Activated CD8-positive, alpha-beta memory T cell treated with anti-CD3 and anti-CD28 coated beads for 48 hours (primary cell): Measurements from ENCODE around the gene LIFR.

Experiments
- DNase-seq, 3 experiments: peaks; one replicate each; pipeline ENCODE4 v3.0.0-alpha.2; 2020; ENCODE audit warnings: low read depth in 2 of 3, low spot score in 2 of 3

LIFR gene

DNA sequence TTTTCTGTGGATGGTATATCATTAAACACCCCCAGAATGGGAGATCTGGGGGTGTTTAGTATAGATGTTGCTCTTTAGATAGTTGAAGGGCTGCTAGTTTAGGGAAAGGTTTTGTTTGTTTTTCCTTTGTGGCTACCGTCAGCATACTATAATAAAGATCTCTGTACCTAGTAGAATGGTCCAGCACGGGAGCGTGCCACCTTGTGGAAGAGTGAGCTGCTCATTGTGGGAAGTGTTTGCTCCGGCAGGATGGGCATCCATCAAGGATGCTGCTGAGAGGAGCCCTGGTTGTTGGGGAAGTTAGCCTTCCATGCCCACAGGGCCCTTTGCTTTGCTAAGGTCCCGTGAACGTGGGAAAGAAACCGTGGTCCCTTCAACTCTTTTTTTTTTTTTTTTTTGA, 113.1 kb downstream of the LIFR start:
- no peak for DNase-seq

DNA sequence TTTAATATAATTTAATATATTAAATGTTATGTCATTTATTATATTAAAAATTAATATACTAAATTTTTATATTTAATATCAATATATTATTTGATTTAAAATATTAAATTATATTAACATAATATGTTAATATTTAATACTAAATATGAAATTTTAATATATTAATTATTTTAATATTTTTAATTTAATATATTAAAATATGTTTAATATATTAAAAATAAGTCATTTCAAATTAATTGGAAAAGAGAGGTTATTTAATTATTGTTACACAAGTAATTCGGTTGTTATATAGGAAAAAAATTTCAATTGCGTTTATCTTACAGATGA, 114.2 kb downstream of the LIFR start:
- no peak for DNase-seq

DNA sequence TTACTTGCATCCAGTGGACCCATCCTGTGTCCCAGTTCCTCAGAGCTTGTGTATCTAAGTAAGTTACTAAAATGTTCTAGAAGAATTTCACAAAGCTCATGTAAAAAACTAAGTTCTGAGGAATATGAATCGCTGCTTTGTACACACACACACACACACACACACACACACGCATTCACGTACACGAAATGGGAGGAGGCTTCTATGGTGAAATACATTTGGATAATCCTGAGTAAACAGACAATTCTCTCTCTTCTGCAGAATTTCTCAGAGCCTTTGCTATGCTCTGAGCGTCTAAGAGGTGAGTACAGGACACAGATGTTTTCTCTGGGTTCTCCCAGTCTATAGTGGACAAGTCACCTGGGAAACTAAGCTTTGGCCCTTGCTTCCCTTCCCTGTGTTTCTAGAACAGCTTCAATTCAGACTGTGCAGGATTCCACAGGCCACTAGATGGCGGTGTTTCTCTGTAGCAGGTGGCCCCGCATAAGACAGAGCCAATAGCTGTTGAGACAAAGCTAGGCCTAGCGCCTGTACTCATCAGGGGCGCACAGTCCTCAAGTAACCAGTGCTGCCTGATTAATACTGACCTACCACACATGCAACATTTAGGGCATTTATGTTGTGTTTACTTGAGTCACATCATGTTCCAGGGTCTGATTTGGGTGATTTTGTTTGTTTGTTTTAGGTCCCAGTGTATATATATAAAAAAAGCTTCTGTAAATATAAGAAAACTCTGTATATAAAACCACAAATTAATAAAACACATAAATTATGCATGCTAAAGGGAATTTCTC, 114.8 kb downstream of the LIFR start:
- DNase-seq = peak; percentile 48 to 62 (median 49)

DNA sequence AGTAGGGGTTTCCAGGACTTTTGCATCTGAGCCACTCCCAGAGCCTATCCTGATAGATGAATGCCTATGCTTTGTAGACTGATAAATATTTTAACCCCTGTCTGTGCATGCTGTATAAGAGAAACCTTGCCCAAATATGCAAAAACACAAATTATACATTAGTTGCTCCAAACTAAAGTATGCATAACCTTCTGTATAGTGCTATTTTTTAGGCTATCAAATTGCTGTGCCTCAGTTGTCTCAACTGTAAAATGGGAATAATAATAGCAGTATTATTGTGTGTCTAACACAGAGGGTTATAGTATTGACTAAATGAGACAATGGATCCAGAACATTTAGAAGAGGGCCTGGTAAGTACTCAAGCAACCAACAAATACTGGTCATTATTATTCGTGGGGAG, 117.7 kb downstream of the LIFR start:
- no peak for DNase-seq

DNA sequence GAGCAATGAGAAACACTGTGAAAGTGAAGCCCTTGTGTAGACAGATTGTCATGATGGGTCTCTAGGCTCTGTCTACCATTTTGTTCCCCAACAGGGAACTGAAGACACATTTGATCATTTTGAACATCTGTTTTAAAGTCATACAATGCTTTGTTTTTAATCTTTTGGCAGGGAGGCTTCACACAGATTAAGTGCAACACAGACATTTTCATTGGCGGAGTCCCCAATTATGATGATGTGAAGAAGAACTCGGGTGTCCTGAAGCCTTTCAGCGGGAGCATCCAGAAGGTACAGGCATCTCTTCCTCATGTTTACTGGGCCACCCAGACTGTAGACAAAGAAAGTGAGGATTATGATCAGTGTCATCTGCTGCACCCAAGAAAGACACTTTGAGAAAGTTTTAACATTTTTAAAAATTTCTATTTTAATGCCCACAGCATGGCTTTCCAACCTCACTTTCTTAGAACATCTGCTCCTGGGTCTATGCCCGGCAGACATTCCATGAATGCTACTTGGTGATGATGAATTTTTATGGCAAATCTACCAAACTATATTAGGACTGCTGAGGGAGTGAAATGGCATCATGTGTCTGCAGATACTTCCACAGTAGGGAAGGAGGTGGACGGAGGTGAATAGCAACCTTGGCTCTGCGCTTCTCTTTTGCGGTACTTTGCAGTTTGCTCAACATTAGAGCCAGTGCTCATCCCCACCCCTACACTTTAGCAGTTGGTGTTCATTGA, 121.3 kb downstream of the LIFR start:
- no peak for DNase-seq

DNA sequence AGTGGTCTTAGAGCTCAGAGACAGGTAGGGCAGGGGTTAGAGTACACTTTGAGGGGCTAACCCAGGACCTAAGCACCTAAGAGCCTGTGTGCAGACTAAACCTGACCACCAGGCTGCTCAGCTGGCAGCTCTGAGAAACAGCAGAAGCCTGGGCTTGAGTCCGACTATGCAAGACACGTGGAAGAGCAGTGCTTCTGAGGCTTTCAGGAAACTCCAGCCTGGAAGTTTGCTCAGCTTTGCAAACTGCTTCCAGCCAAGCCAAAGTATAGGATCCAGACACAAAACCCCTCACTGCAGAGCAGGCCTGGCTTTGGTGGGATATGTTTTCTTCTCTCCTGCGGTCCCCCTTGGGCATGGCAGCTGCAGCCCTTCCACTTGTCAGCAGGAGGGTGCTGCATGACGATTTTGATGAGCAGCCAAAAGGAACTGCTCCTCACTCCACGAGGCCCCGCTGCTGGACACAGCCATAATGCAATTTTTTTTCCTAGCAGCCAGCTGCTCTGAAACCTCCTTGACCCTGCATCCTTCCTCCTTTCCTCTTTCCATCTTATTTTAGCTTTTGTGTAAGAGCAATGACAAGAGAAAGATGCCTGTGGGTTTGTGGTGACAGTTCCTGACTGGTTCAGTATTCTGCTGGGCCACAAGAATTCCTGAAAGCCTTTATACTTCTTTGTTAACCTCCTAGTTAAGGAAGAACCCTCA, 123.1 kb downstream of the LIFR start:
- DNase-seq = no peak

DNA sequence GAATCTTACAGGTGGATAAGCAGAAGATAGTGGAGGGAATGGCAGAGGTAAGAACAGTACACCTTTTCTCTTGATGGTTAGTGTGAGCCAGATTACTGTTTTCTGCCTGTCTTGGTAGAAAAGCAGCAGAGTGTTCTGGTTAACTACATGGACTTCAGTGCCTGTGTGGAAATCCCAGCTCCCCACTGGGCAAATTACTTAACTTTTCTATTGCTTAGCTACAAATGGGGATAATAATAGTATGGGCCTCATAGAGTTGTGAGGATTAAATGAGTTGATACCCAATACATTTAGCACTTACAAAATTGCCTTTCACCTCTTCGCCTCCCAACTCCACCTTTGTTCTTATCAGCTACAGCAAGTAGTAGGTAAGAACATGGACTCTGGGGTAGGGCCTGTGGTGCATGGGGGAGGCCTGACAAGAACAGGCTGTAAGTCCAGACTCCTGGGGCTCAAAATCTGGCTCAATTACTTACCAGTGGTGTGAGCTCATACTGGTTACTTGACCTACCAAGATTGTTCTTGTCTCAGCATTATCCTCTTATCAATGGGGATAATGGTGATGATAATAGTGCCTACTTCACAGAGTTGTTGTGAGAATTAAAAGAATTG, 125.1 kb downstream of the LIFR start:
- DNase-seq = no peak

DNA sequence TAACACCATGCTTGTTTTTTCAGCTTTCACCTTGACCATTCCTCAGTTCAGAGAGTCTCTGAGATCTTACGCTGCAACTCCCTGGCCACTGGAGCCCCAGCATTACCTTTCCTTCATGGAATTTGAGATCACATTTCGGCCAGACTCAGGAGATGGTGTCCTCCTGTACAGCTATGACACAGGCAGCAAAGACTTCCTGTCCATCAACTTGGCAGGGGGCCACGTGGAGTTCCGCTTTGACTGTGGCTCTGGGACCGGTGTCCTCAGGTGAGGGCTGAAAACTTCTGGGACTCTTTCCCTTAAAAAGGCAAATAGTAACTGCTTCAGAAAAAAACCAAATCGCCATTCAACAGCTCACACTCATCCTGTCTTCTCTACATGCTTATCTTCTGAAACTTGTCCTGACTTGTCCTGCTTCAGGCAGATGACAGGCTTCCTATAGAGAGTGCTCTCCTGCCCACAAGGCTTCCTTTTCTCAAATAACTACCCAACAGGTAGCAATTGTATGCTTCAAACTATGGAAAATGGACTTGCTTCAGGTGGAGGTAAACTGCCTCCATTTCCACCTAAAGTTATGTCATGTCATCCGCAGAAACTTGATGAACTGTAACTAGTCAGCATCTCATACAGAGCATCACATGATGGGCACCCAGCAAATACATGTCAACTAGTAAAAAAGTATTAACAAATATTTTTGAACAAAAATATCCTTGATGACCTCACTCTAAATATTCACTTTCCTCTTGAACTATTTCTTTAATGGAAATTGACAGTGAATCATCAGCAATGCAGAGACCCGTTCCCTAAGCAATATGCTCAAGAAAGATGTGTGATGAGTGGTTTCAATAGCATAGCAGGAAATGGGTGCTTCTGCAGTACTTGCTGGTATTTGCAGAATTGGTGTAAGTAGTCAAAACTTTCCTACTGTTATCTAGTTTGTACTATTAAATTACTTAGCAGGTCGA, 129.2 kb downstream of the LIFR start:
- DNase-seq = no peak

DNA sequence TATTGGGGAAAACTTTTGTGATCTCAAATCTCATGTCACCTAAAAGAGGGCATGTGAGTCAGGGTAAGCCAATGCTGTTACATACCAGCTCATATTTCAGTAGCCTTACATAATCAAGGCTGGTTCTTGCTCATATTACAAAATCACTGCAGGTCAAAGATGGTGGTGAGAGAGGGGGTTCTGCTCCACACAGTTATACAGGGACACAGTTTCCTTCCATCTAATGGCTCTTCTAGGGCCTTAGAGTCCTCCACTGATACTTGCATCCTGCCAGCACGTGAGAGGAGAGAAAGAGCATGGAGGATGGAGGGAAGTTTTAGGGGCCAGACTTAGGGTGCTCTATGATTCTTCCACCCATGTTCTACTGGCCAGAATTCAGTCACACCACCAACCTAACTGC, 130.0 kb downstream of the LIFR start:
- no peak for DNase-seq
